HCT116 (cell line): ENCODE results near the gene SRD5A3. TPM values are rescaled to one million over a fixed set of nuclear protein-coding genes. Genes with fewer than 3 reads are reported as not detected.

Source experiments
- ATAC-seq: fragments of 200-7000 bp; cut with Tn5 transposase; 2 replicates; pipeline ENCODE4 v1.9.1; 2020; ENCODE audit warnings: mild to moderate bottlenecking, moderate library complexity
- BruUV-seq: library from RNA; stranded (reverse); fragments of 400-500 nt; replicated peaks from 2 replicates; lab custom pipeline; 2021; lab: Mats Ljungman, UMichigan
- CTCF ChIA-PET: fragments of 300-600 bp; sonication (Branson Sonifier 250); formaldehyde crosslinking; loops from one replicate; lab custom pipeline; 2021; ENCODE audit warnings: antibody characterized with exemption; lab: Charles Lee
- POLR2A ChIA-PET: fragments of 300-600, 350-600 bp; sonication (Branson Sonifier 250); formaldehyde crosslinking; loops from one replicate; lab custom pipeline; 2021; ENCODE audit warnings: antibody characterized with exemption; lab: Charles Lee
- RAD21 ChIA-PET, 2 experiments: fragments of 300-600 bp; sonication (Branson Sonifier 250); formaldehyde crosslinking; loops; one replicate each; lab custom pipeline; 2023; ENCODE audit warnings: low total read pairs in 2 of 2; ENCODE audit not compliant: uncharacterized antibody in 2 of 2, unreplicated experiment in 2 of 2, low non-redundant PET in 1 of 2; lab: Charles Lee
- DNase-seq: peaks from one replicate; pipeline ENCODE4 v3.0.0-alpha.2; 2010; ENCODE audit warnings: low read depth, low spot score
- H2AFZ ChIP-seq: fragments of 200-600 bp; shearing (Covaris generic), sonication (generic); 2 replicates; pipeline ENCODE4 v1.6.1; 2017; ENCODE audit warnings: low read depth, mixed run types, mixed read lengths, antibody characterized with exemption, low read length; ENCODE audit not compliant: poor library complexity, severe bottlenecking
- H3K27ac ChIP-seq: 2 replicates; pipeline ENCODE4 v1.5.1; 2012; ENCODE audit warnings: low read depth, low read length
- H3K27me3 ChIP-seq: fragments of 200-600 bp; sonication (generic); 2 replicates; pipeline ENCODE4 v1.6.1; 2016; ENCODE audit warnings: mixed run types, low read length, mixed read lengths; ENCODE audit not compliant: insufficient read depth
- H3K36me3 ChIP-seq, 2 experiments: fragments of 200-500 bp in 1 of 2; fragments of 200-600 bp in 1 of 2; sonication (Bioruptor generic) in 1 of 2; sonication (generic) in 1 of 2; 2 replicates each; pipeline versions ENCODE4 v1.5.1 to v1.6.1; 2014 to 2016; ENCODE audit warnings: low read length in 2 of 2, inconsistent platforms in 1 of 2, mixed read lengths in 1 of 2, mixed run types in 1 of 2; ENCODE audit not compliant: insufficient read depth in 2 of 2, control insufficient read depth in 1 of 2
- H3K4me1 ChIP-seq, 2 experiments: fragments of 200-600 bp in 1 of 2; sonication (generic) in 1 of 2; 2 replicates each; pipeline versions ENCODE4 v1.5.1 to v1.6.1; 2012 to 2017; ENCODE audit warnings: low read length in 2 of 2, inconsistent platforms in 1 of 2, mild to moderate bottlenecking in 1 of 2, mixed read lengths in 1 of 2, mixed run types in 1 of 2, moderate library complexity in 1 of 2; ENCODE audit not compliant: insufficient read depth in 2 of 2, control insufficient read depth in 1 of 2
- H3K4me2 ChIP-seq: fragments of 200-600 bp; sonication (generic); 2 replicates; pipeline ENCODE4 v1.6.1; 2017; ENCODE audit warnings: mixed run types, low read length, mixed read lengths
- H3K4me3 ChIP-seq, 2 experiments: fragments of 200-600 bp in 1 of 2; sonication (generic) in 1 of 2; replicated peaks in 1 of 2; 2 replicates each; pipeline ENCODE4 v1.5.1; 2011 to 2016; ENCODE audit warnings: low read length in 2 of 2, control low read depth in 1 of 2, low read depth in 1 of 2, mild to moderate bottlenecking in 1 of 2, mixed read lengths in 1 of 2, mixed run types in 1 of 2
- H3K79me2 ChIP-seq: fragments of 200-600 bp; sonication (generic); 2 replicates; pipeline ENCODE4 v1.6.1; 2017; ENCODE audit warnings: mild to moderate bottlenecking, mixed run types, low read length, moderate library complexity, mixed read lengths; ENCODE audit not compliant: insufficient read depth
- H3K9ac ChIP-seq: fragments of 200-600 bp; sonication (generic); 2 replicates; pipeline ENCODE4 v1.6.1; 2016; ENCODE audit warnings: low read length, mixed read lengths
- H3K9me2 ChIP-seq: fragments of 200-600 bp; sonication (generic), shearing (Covaris generic); 2 replicates; pipeline ENCODE4 v1.6.1; 2017; ENCODE audit warnings: mixed run types, mild to moderate bottlenecking, moderate library complexity; ENCODE audit not compliant: insufficient read depth
- H3K9me3 ChIP-seq, 2 experiments: fragments of 200-500 bp in 1 of 2; fragments of 200-600 bp in 1 of 2; sonication (Bioruptor generic) in 1 of 2; sonication (generic) in 1 of 2; 2 replicates each; pipeline ENCODE4 v1.6.1; 2014 to 2017; ENCODE audit warnings: low read length in 2 of 2, mixed read lengths in 2 of 2, inconsistent platforms in 1 of 2, low read depth in 1 of 2, mild to moderate bottlenecking in 1 of 2, mixed run types in 1 of 2, moderate library complexity in 1 of 2; ENCODE audit not compliant: control insufficient read depth in 1 of 2, insufficient read depth in 1 of 2
- H4K20me1 ChIP-seq: fragments of 200-600 bp; sonication (generic), shearing (Covaris generic); 2 replicates; pipeline ENCODE4 v1.6.1; 2017; ENCODE audit warnings: mixed run types, mild to moderate bottlenecking, moderate library complexity; ENCODE audit not compliant: insufficient read depth
- EZH2phosphoT487 ChIP-seq: fragments of 200-600 bp; IDR thresholded peaks from 2 replicates; pipeline ENCODE4 v1.6.1; 2018; ENCODE audit warnings: antibody characterized with exemption, borderline replicate concordance
- POLR2A ChIP-seq: IDR thresholded peaks from 2 replicates; pipeline ENCODE4 v1.7.0; 2011; ENCODE audit warnings: borderline replicate concordance; ENCODE audit not compliant: insufficient read depth, insufficient read length; ENCODE audit errors: extremely low read depth
- RAD21 ChIP-seq: IDR thresholded peaks from 2 replicates; pipeline ENCODE4 v1.6.1; 2012; ENCODE audit warnings: low read depth, mild to moderate bottlenecking
- TCF7L2 ChIP-seq: IDR thresholded peaks from 2 replicates; pipeline ENCODE4 v1.7.0; 2011; ENCODE audit warnings: borderline replicate concordance, inconsistent platforms; ENCODE audit not compliant: insufficient read depth, insufficient read length; ENCODE audit errors: extremely low read depth
- intact Hi-C: fragments of 100-400 bp; cut with micrococcal nuclease; formaldehyde crosslinking; loops from 2 replicates; pipeline ENCODE4 v1.10.0; 2022
- total RNA-seq: library from RNA; stranded (reverse); gene quantifications from one replicate; pipeline ENCODE4 v1.2.1, GENCODE V29; 2021; ENCODE audit not compliant: unreplicated experiment
- TF ChIP-seq, protein P1 (sequence below), 3 experiments: fragments of 200-600 bp in 1 of 3; sonication (generic) in 1 of 3; IDR thresholded peaks in 2 of 3; conservative IDR thresholded peaks in 1 of 3; 2 replicates each; pipeline ENCODE4 v1.5.1; 2012 to 2017; ENCODE audit warnings: low read depth in 2 of 3, low read length in 2 of 3, antibody characterized with exemption in 1 of 3, borderline replicate concordance in 1 of 3, control low read depth in 1 of 3, mild to moderate bottlenecking in 1 of 3, mixed read lengths in 1 of 3, mixed run types in 1 of 3, moderate library complexity in 1 of 3; ENCODE audit not compliant: insufficient read depth in 1 of 3

The SRD5A3 gene
- total RNA-seq, 1 experiment from 2014 or later, result 19.9 TPM

DNA sequence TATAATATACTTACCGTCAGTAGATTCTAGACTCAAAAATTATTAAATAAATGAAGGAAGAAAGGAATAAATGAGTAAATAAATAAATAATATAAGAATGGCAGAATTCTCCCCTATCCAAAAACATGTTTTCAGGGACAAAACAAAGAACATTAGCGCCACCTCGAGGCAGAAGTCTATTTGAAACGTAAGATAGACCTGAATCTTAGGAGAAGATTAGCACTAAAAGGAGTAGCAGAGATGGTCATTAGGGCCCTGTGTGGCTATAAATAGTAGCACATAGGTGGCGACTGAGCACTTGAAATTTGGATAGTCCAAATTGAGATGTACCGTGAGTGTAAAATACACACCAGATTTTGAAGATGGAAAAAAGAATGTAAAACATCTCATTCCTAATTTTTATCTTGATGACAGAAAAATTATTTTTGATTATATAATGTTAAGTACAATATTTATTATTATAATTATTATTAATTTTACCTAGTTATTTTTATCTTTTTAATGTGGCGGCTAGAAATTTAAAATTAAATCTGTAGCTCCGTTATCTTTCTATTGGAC lies 24.3 kb upstream of the SRD5A3 start:
- Histone ChIP-seq H3K4me1 (peaks cover 0 to 10% of the 10 kb centered on the region in 2 experiments; a peak in 1 of 4 replicates), H3K4me3 (no peak overlapping the region), H3K27ac (no peak overlapping the region), H3K9me2 (no peaks in the 10 kb centered on the region), H3K4me2 (no peak overlapping the region), H3K27me3 (no peaks in the 10 kb centered on the region), H3K36me3 (no peaks in the 10 kb centered on the region), H3K9ac (no peak overlapping the region), H2AFZ (peak overlapping the region; percentile 26), H4K20me1 (no peaks in the 10 kb centered on the region), H3K9me3 (no peaks in the 10 kb centered on the region), H3K79me2 (no peaks in the 10 kb centered on the region)
- TF ChIP-seq, protein P1, sequence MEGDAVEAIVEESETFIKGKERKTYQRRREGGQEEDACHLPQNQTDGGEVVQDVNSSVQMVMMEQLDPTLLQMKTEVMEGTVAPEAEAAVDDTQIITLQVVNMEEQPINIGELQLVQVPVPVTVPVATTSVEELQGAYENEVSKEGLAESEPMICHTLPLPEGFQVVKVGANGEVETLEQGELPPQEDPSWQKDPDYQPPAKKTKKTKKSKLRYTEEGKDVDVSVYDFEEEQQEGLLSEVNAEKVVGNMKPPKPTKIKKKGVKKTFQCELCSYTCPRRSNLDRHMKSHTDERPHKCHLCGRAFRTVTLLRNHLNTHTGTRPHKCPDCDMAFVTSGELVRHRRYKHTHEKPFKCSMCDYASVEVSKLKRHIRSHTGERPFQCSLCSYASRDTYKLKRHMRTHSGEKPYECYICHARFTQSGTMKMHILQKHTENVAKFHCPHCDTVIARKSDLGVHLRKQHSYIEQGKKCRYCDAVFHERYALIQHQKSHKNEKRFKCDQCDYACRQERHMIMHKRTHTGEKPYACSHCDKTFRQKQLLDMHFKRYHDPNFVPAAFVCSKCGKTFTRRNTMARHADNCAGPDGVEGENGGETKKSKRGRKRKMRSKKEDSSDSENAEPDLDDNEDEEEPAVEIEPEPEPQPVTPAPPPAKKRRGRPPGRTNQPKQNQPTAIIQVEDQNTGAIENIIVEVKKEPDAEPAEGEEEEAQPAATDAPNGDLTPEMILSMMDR (IDR thresholded peaks at IDR 0.05 in 2 of 3, conservative IDR thresholded peaks at IDR 0.05 in 1 of 3; ENCODE audit: borderline replicate concordance in 1 of 3, insufficient read depth in 1 of 3, low read depth in 2 of 3, low read length in 2 of 3), result peak; percentile 60 to 96 (median 68)
- TF ChIP-seq RAD21 (peak; percentile 93), EZH2phosphoT487 (no peak)
- DNase-seq, result peak; percentile 88
- intact Hi-C loops, result loop anchor here (1.0 to 5.0 kb wide), 3 partner anchors 137 to 999 kb away; no protein-coding TSS in a partner anchor
- BruUV-seq, result no TSS peak
- ChIA-PET POLR2A (no interaction called here), RAD21 (no interaction called here), CTCF (interaction anchor here (0.6 to 4.8 kb wide), 8 partner anchors 9 to 361 kb away, joined by 3 to 53 read pairs (median 4); no protein-coding TSS in a partner anchor)
- ATAC-seq, result peak; percentile 99

DNA sequence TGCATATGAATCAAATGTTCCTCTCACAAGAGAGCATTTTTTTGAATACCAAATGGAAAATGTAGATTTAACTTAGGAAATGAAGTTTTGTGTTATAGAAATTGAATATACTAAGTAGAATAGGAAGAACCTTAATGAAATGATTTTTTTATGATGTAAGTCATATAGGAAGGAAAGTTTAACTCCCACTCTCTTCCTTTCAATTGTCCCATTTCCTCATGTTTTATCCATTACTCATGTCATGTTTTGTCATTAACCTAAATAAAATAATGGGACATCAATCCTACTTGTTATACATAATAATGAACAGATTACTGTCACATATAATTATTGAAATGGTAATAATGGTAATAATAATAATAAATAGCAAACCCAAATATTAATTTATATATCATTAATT lies 22.7 kb upstream of the SRD5A3 start:
- no peak for DNase-seq
- H3K9ac ChIP-seq, result no peak overlapping the region
- CTCF ChIA-PET, result interaction anchor here (1.6 to 4.8 kb wide), 3 partner anchors 11 to 352 kb away, joined by 4 to 53 read pairs (median 31); no protein-coding TSS in a partner anchor
- RAD21 ChIA-PET, result no interaction called here
- H3K27ac ChIP-seq, result no peak overlapping the region
- H3K79me2 ChIP-seq, result no peaks in the 10 kb centered on the region
- BruUV-seq, result no TSS peak
- TF ChIP-seq POLR2A, result no peak
- TF ChIP-seq, protein P1 (IDR thresholded peaks at IDR 0.05 in 2 of 3, conservative IDR thresholded peaks at IDR 0.05 in 1 of 3; ENCODE audit: borderline replicate concordance in 1 of 3, insufficient read depth in 1 of 3, low read depth in 2 of 3, low read length in 2 of 3), result no peak
- TF ChIP-seq TCF7L2, result no peak
- TF ChIP-seq, all 23 proteins: peak for 0
- H3K4me2 ChIP-seq, result no peak overlapping the region
- H3K36me3 ChIP-seq, result no peaks in the 10 kb centered on the region
- H3K9me3 ChIP-seq, result no peaks in the 10 kb centered on the region
- peak overlapping the region; percentile 73 for H2AFZ ChIP-seq
- peaks cover 0 to 10% of the 10 kb centered on the region in 2 experiments; a peak in 1 of 4 replicates for H3K4me1 ChIP-seq
- H3K4me3 ChIP-seq, result no peak overlapping the region
- intact Hi-C loops, result loop anchor here (5.0 kb wide), 1 partner anchor 1001 kb away; no protein-coding TSS in a partner anchor
- POLR2A ChIA-PET, result no interaction called here
- no peaks in the 10 kb centered on the region for H3K9me2 ChIP-seq
- no peaks in the 10 kb centered on the region for H3K27me3 ChIP-seq
- no peak for ATAC-seq
- H4K20me1 ChIP-seq, result no peaks in the 10 kb centered on the region
